ENCODE measurements around the gene BCAN. TPM values are rescaled to one million over a fixed set of nuclear protein-coding genes. Genes with fewer than 3 reads are reported as not detected.

Gene BCAN
- total RNA-seq, 4 donors from 2014 or later: 0.45 to 1.0 (median 0.99) TPM; not detected in 1

DNA sequence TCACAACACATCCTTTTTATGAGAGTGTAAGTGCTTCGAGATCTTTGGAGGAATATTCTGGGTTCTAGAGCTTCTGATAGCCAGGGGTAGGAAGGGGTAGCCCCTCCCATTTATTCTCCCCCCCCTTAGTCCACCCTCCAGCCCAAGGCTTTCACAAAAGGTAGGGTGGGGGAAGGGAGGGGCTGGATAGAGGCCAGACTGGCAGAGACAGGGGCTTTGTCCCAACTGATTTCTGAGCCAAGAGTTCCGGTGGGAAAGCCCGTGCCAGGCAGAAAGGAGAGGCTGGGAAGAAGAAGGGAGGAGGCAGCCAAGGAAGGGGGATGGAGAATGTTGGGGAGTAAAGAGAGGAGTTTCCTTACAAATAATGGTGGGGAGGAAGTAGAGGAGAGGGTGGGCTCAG is 3.1 kb downstream of the BCAN start:
- H3K27me3 ChIP-seq: peaks cover 3 to 98% (median 35%) of the 10 kb centered on the region in 4 donors
- 71% methylated on average over 3 of the region's 3 CpGs for WGBS
- no peaks in the 10 kb centered on the region for H3K36me3 ChIP-seq
- TF ChIP-seq POLR2A (IDR thresholded peaks at IDR 0.05; ENCODE audit: low read depth) (no peak), POLR2AphosphoS5 (IDR thresholded peaks at IDR 0.05) (no peak), EP300 (IDR thresholded peaks at IDR 0.05) (no peak)
- TF ChIP-seq, protein P1, sequence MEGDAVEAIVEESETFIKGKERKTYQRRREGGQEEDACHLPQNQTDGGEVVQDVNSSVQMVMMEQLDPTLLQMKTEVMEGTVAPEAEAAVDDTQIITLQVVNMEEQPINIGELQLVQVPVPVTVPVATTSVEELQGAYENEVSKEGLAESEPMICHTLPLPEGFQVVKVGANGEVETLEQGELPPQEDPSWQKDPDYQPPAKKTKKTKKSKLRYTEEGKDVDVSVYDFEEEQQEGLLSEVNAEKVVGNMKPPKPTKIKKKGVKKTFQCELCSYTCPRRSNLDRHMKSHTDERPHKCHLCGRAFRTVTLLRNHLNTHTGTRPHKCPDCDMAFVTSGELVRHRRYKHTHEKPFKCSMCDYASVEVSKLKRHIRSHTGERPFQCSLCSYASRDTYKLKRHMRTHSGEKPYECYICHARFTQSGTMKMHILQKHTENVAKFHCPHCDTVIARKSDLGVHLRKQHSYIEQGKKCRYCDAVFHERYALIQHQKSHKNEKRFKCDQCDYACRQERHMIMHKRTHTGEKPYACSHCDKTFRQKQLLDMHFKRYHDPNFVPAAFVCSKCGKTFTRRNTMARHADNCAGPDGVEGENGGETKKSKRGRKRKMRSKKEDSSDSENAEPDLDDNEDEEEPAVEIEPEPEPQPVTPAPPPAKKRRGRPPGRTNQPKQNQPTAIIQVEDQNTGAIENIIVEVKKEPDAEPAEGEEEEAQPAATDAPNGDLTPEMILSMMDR (IDR thresholded peaks at IDR 0.05): no peak
- H3K27ac ChIP-seq (replicated peaks in 1 of 4): no peak overlapping the region
- H3K9me3 ChIP-seq: no peaks in the 10 kb centered on the region
- no peak for DNase-seq (ENCODE audit: extremely low spot score)
- H3K4me3 ChIP-seq: no peak overlapping the region
- H3K4me1 ChIP-seq: peaks cover 12 to 21% (median 18%) of the 10 kb centered on the region in 4 donors
- intact Hi-C loops (cut with DNase I): no loop called here

DNA sequence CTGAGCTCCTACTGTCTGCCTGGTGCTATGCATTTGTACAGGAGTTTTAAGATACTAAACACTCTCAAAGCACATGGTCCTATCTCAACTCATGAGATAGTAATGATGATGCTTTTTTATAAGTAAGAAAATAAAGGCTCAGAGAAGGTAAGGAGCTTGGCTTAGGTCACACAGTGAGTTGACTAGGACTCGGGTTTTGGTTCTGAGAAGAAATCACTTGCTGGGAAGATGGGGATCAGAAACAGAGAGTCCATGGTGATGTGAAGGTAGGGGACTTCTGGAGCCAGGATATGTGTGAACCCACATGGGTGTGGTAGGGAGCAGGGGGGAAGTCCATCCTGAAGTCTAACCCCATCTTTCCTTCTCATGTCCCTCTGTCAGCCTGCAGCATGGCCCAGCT is 3.7 kb downstream of the BCAN start:
- Histone ChIP-seq H3K9me3 (no peaks in the 10 kb centered on the region), H3K36me3 (no peaks in the 10 kb centered on the region), H3K27ac (replicated peaks in 1 of 4) (no peak overlapping the region), H3K4me1 (peaks cover 12 to 21% (median 18%) of the 10 kb centered on the region in 4 donors), H3K4me3 (no peak overlapping the region), H3K27me3 (peaks cover 3 to 96% (median 28%) of the 10 kb centered on the region in 4 donors)
- WGBS: 87% methylated on average over 1 of the region's 1 CpG
- DNase-seq (ENCODE audit: extremely low spot score): no peak
- intact Hi-C loops (cut with DNase I): no loop called here
- TF ChIP-seq, protein P1 (IDR thresholded peaks at IDR 0.05): no peak
- TF ChIP-seq POLR2AphosphoS5 (IDR thresholded peaks at IDR 0.05): no peak
- TF ChIP-seq EP300 (IDR thresholded peaks at IDR 0.05): no peak
- TF ChIP-seq POLR2A (IDR thresholded peaks at IDR 0.05; ENCODE audit: low read depth): no peak

DNA sequence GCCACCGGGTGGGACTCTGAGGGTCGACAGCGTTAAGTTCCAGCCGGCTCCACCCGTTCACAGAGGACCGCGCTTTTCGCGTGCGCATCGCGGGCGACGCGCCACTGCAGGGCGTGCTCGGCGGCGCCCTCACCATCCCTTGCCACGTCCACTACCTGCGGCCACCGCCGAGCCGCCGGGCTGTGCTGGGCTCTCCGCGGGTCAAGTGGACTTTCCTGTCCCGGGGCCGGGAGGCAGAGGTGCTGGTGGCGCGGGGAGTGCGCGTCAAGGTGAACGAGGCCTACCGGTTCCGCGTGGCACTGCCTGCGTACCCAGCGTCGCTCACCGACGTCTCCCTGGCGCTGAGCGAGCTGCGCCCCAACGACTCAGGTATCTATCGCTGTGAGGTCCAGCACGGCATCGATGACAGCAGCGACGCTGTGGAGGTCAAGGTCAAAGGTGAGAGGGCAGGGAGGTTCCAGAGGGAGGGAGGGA is 4.9 kb downstream of the BCAN start:
- no peak overlapping the region for H3K4me3 ChIP-seq
- no peak for DNase-seq (ENCODE audit: extremely low spot score)
- no peak for TF ChIP-seq POLR2AphosphoS5 (IDR thresholded peaks at IDR 0.05)
- TF ChIP-seq EP300 (IDR thresholded peaks at IDR 0.05): no peak
- no peak for TF ChIP-seq POLR2A (IDR thresholded peaks at IDR 0.05; ENCODE audit: low read depth)
- TF ChIP-seq, protein P1 (IDR thresholded peaks at IDR 0.05): no peak
- H3K27ac ChIP-seq (replicated peaks in 1 of 4): no peak overlapping the region
- H3K27me3 ChIP-seq: peaks cover 3 to 96% (median 22%) of the 10 kb centered on the region in 4 donors
- intact Hi-C loops (cut with DNase I): no loop called here
- no peaks in the 10 kb centered on the region for H3K36me3 ChIP-seq
- H3K9me3 ChIP-seq: no peaks in the 10 kb centered on the region
- peaks cover 7 to 10% (median 8%) of the 10 kb centered on the region in 4 donors for H3K4me1 ChIP-seq
- 37% methylated on average over 26 of the region's 51 CpGs for WGBS

DNA sequence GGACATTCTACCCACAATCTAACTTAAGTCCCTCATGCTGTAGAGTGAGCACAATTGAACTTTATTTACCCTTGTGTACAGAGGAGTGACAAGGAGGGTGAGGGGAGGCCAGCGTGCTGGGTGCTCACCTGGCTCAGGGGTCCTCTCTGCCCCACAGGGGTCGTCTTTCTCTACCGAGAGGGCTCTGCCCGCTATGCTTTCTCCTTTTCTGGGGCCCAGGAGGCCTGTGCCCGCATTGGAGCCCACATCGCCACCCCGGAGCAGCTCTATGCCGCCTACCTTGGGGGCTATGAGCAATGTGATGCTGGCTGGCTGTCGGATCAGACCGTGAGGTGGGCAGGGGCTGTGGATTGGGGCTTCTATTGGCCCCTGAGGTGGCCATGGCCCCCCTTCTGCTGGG is 5.4 kb downstream of the BCAN start:
- WGBS: 85% methylated on average over 9 of the region's 10 CpGs
- intact Hi-C loops (cut with DNase I): no loop called here
- H3K27me3 ChIP-seq: peaks cover 3 to 96% (median 18%) of the 10 kb centered on the region in 4 donors

More for the DNA sequence above, 5.4 kb downstream of the BCAN start:
- H3K9me3 ChIP-seq: no peaks in the 10 kb centered on the region
- H3K4me1 ChIP-seq: peaks cover 1 to 4% (median 3%) of the 10 kb centered on the region in 4 donors
- no peak for TF ChIP-seq POLR2A (IDR thresholded peaks at IDR 0.05; ENCODE audit: low read depth)
- no peak for TF ChIP-seq EP300 (IDR thresholded peaks at IDR 0.05)
- TF ChIP-seq POLR2AphosphoS5 (IDR thresholded peaks at IDR 0.05): no peak
- TF ChIP-seq, protein P1 (IDR thresholded peaks at IDR 0.05): no peak
- H3K36me3 ChIP-seq: no peaks in the 10 kb centered on the region
- no peak for DNase-seq (ENCODE audit: extremely low spot score)
- H3K4me3 ChIP-seq: no peak overlapping the region
- no peak overlapping the region for H3K27ac ChIP-seq (replicated peaks in 1 of 4)
